HG03095 (cell line): ENCODE measurements around the gene STXBP5L.
A peak's percentile ranks its signal among the peaks of the same experiment; 100 is the strongest.
"Not testable (repeated sequence)": the region's sequence is repeated elsewhere in the genome, so short reads cannot be mapped to it uniquely, and the experiment has no call there.

Source experiments
- ATAC-seq: cut with Tn5 transposase; IDR thresholded peaks from one replicate; pipeline ENCODE4 v1.9.1; 2021; ENCODE audit warnings: moderate library complexity; ENCODE audit not compliant: unreplicated experiment

Gene STXBP5L

GRCh38 chr3:120908030-120908794 is at the start of gene STXBP5L:
Gene STXBP5L, plus strand, starts transcription at chr3:120908205. Its CDS starts 1,374 bp downstream, at chr3:120909579.
- peak; percentile 97 for ATAC-seq

GRCh38 chr3:120858521-120858920 is 49.5 kb upstream of the STXBP5L start:
- no peak for ATAC-seq

GRCh38 chr3:120864541-120864940 is 43.5 kb upstream of the STXBP5L start:
- ATAC-seq: no peak

- no peak for ATAC-seq
Measured at GRCh38 chr3:120875507-120875906, 32.5 kb upstream of the STXBP5L start.

GRCh38 chr3:120875989-120876388 is 32.0 kb upstream of the STXBP5L start:
- no peak for ATAC-seq

GRCh38 chr3:120879411-120879810 is 28.6 kb upstream of the STXBP5L start:
- ATAC-seq: no peak

GRCh38 chr3:120892921-120893320 is 15.1 kb upstream of the STXBP5L start:
- no peak for ATAC-seq

- no peak for ATAC-seq
Measured at GRCh38 chr3:120894316-120895057, 13.5 kb upstream of the STXBP5L start.

GRCh38 chr3:120901716-120902115 is 6.3 kb upstream of the STXBP5L start:
- not testable (repeated sequence) for ATAC-seq

- ATAC-seq: no peak
Measured at GRCh38 chr3:120903221-120903620, 4.8 kb upstream of the STXBP5L start.

GRCh38 chr3:120907659-120908029 is 361 bp upstream of the STXBP5L start:
- ATAC-seq: no peak

- no peak for ATAC-seq
Measured at GRCh38 chr3:120908795-120909601, 993 bp downstream of the STXBP5L start.

- ATAC-seq: no peak
Measured at GRCh38 chr3:120909602-120909878, 1.5 kb downstream of the STXBP5L start.

- no peak for ATAC-seq
Measured at GRCh38 chr3:120926146-120926545, 18.1 kb downstream of the STXBP5L start.

- ATAC-seq: no peak
Measured at GRCh38 chr3:120928991-120929390, 21.0 kb downstream of the STXBP5L start.

GRCh38 chr3:120931593-120931992 is 23.6 kb downstream of the STXBP5L start:
- no peak for ATAC-seq

- ATAC-seq: no peak
Measured at GRCh38 chr3:120956143-120956542, 48.1 kb downstream of the STXBP5L start.

GRCh38 chr3:120982608-120983320 is 74.8 kb downstream of the STXBP5L start:
- no peak for ATAC-seq

GRCh38 chr3:120983321-120983665 is 75.3 kb downstream of the STXBP5L start:
- ATAC-seq: no peak

- ATAC-seq: no peak
Measured at GRCh38 chr3:120983841-120984240, 75.8 kb downstream of the STXBP5L start.

GRCh38 chr3:120985242-120985641 is 77.2 kb downstream of the STXBP5L start:
- no peak for ATAC-seq
